Body of pancreas (tissue), 4 donors: ENCODE results near the gene CACNA1C.

Experiments used
- CTCF ChIP-seq, 7 experiments: fragments of 450-650 bp in 4 of 7; fragments of 200-600 bp in 3 of 7; sonication (generic) in 3 of 7; IDR thresholded peaks; one replicate each; pipeline ENCODE4 v1.5.1; 2016 to 2019; ENCODE audit warnings: antibody characterized with exemption in 7 of 7
- POLR2A ChIP-seq, 3 donors: fragments of 450-650 bp; IDR thresholded peaks; one replicate each; pipeline ENCODE4 v1.6.1; 2016; ENCODE audit warnings: antibody characterized with exemption in 3 of 3, mild to moderate bottlenecking in 2 of 3

GRCh38 chr12:2578772-2579171, 526.0 kb downstream of the CACNA1C start:
- TF ChIP-seq CTCF (IDR thresholded peaks at IDR 0.05), result no peak
- no peak for TF ChIP-seq POLR2A (IDR thresholded peaks at IDR 0.05)
